ENCODE results near the gene ERGIC3. TPM values are rescaled to one million over a fixed set of nuclear protein-coding genes. Genes with fewer than 3 reads are reported as not detected.

ERGIC3 gene
- total and polyA plus RNA-seq, 2 donors (not counting 3 experiments of a cell fraction or from before 2014, with no cell fraction given), result 203 to 419 TPM

DNA sequence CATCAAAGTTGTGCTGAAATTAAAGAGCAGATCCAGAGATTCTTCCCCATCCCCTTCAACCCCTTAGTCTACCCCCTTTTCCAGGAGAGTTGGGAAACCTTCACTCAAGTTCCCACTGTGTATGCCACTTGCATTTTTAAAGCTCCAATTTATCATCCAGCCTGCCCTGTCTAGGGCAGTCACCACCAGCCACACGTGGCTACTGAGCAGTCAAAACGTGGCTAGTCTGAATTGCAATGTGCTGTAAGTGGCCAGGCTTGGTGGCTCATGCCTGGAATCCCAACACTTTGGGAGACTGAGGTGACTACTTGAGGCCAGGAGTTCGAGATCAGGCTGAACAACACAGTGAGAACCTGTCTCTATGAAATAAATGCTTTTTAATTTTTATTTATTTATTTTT, 34.9 kb downstream of the ERGIC3 start:
- CTCF ChIA-PET, result no interaction called here
- POLR2A ChIA-PET, result no interaction called here
- dilution Hi-C loops (cut with MboI; ENCODE audit: extremely low pct_ligation_motif_present, low sequenced_read_pairs), result no loop called here
- Histone ChIP-seq H3K9me1 (replicated peaks; ENCODE audit: control insufficient read depth, extremely low read depth, insufficient read depth, low read length) (no peaks in the 10 kb centered on the region), H4K20me1 (replicated peaks; ENCODE audit: control insufficient read depth, extremely low read depth, insufficient read depth, low read length) (no peaks in the 10 kb centered on the region), H3K36me3 (ENCODE audit: control insufficient read depth in 2 of 2, extremely low read depth in 1 of 2, insufficient read depth in 2 of 2, low read length in 2 of 2) (no peaks in the 10 kb centered on the region), H3K79me2 (ENCODE audit: control insufficient read depth, insufficient read depth, low read length) (no peaks in the 10 kb centered on the region), H3K4me1 (ENCODE audit: control insufficient read depth, extremely low read depth, insufficient read depth, low read length) (no peaks in the 10 kb centered on the region), H3K9ac (replicated peaks; ENCODE audit: extremely low read depth, insufficient read depth, low read length) (no peak overlapping the region), H3K27ac (ENCODE audit: insufficient read depth, low read depth, low read length) (no peak overlapping the region), H3K4me3 (replicated peaks in 1 of 3; ENCODE audit: insufficient read depth in 1 of 3, low read depth in 1 of 3, low read length in 3 of 3) (no peak overlapping the region), H3K9me3 (replicated peaks; ENCODE audit: control insufficient read depth, insufficient read depth, low read length) (no peaks in the 10 kb centered on the region), H2AFZ (ENCODE audit: low read depth, low read length) (no peak overlapping the region), H3K4me2 (ENCODE audit: insufficient read depth, low read length) (no peak overlapping the region), H3K27me3 (ENCODE audit: control insufficient read depth in 2 of 2, insufficient read depth in 2 of 2, low read length in 2 of 2) (no peaks in the 10 kb centered on the region)
- DNase-seq (ENCODE audit: low read depth, low spot score) (no peak), FAIRE-seq (no peak)
- BruUV-seq (replicated peaks), result no TSS peak
- no peak for TF ChIP-seq POLR2AphosphoS5 (IDR thresholded peaks at IDR 0.05; ENCODE audit: insufficient read depth, low read depth, low read length)
- TF ChIP-seq EZH2 (IDR thresholded peaks at IDR 0.05; ENCODE audit: borderline replicate concordance, low read depth, low read length, severe bottlenecking), result no peak
- no peak for TF ChIP-seq GATA2 (IDR thresholded peaks at IDR 0.05; ENCODE audit: insufficient read depth, insufficient read length, low read depth, low read length)
- TF ChIP-seq, protein P1, sequence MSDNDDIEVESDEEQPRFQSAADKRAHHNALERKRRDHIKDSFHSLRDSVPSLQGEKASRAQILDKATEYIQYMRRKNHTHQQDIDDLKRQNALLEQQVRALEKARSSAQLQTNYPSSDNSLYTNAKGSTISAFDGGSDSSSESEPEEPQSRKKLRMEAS (IDR thresholded peaks at IDR 0.05; ENCODE audit: insufficient read depth, insufficient read length), result no peak
- no peak for TF ChIP-seq JUN (IDR thresholded peaks at IDR 0.05; ENCODE audit: borderline replicate concordance, insufficient read depth, insufficient read length, low read depth)
- TF ChIP-seq, protein P2, sequence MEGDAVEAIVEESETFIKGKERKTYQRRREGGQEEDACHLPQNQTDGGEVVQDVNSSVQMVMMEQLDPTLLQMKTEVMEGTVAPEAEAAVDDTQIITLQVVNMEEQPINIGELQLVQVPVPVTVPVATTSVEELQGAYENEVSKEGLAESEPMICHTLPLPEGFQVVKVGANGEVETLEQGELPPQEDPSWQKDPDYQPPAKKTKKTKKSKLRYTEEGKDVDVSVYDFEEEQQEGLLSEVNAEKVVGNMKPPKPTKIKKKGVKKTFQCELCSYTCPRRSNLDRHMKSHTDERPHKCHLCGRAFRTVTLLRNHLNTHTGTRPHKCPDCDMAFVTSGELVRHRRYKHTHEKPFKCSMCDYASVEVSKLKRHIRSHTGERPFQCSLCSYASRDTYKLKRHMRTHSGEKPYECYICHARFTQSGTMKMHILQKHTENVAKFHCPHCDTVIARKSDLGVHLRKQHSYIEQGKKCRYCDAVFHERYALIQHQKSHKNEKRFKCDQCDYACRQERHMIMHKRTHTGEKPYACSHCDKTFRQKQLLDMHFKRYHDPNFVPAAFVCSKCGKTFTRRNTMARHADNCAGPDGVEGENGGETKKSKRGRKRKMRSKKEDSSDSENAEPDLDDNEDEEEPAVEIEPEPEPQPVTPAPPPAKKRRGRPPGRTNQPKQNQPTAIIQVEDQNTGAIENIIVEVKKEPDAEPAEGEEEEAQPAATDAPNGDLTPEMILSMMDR (IDR thresholded peaks at IDR 0.05; ENCODE audit: extremely low read depth in 1 of 2, insufficient read depth in 1 of 2, low read depth in 1 of 2, low read length in 2 of 2), result no peak
- no peak for TF ChIP-seq POLR2A (IDR thresholded peaks at IDR 0.05; ENCODE audit: low read depth, low read length)
- TF ChIP-seq FOS (IDR thresholded peaks at IDR 0.05; ENCODE audit: borderline replicate concordance, insufficient read depth, low read length), result no peak
- TF ChIP-seq MYC (IDR thresholded peaks at IDR 0.05; ENCODE audit: low read depth, low read length), result no peak
- intact Hi-C loops (cut with micrococcal nuclease), result no loop called here
